Measurements from ENCODE around the gene PLCB4. TPM values are rescaled to one million over a fixed set of nuclear protein-coding genes. Genes with fewer than 3 reads are reported as not detected.
A peak's percentile ranks its signal among the peaks of the same experiment; 100 is the strongest.

The PLCB4 gene
- total RNA-seq, 1 experiment from 2014 or later, result 12.6 TPM

GRCh38 chr20:9398882-9399281 is 330.0 kb downstream of the PLCB4 start (continued):
- TF ChIP-seq NR1H2 (CRISPR knock-in tag; IDR thresholded peaks at IDR 0.05), result no peak

- Mint-ChIP-seq H3K4me1 (peaks cover 12% of the 10 kb centered on the region), H3K27ac (no peak overlapping the region), H3K27me3 (ENCODE audit: low read depth) (no peaks in the 10 kb centered on the region), H3K4me3 (no peak overlapping the region), H3K36me3 (no peaks in the 10 kb centered on the region), H3K9me3 (no peaks in the 10 kb centered on the region)
- DNase-seq (ENCODE audit: low spot score) (no peak), ATAC-seq (peak; percentile 24; the same call in 1 of the 2 replicates)
- CTCF ChIA-PET, result interaction anchor here (1.3 kb wide), 1 partner anchor 640 kb away, joined by 3 read pairs; no protein-coding TSS in a partner anchor
- POLR2A ChIA-PET, result no interaction called here
- no peak for TF ChIP-seq NFYB (CRISPR knock-in tag; conservative IDR thresholded peaks at IDR 0.05; ENCODE audit: low read depth)
- TF ChIP-seq ZNF671 (CRISPR knock-in tag; IDR thresholded peaks at IDR 0.05), result no peak
- TF ChIP-seq ZNF425 (CRISPR knock-in tag; conservative IDR thresholded peaks at IDR 0.05), result no peak
- no peak for TF ChIP-seq ZNF219 (CRISPR knock-in tag; IDR thresholded peaks at IDR 0.05; ENCODE audit: borderline replicate concordance)
- TF ChIP-seq GABPB1 (CRISPR knock-in tag; IDR thresholded peaks at IDR 0.05), result no peak
- no peak for TF ChIP-seq IRF1 (CRISPR knock-in tag; IDR thresholded peaks at IDR 0.05)
- TF ChIP-seq FOXJ3 (CRISPR knock-in tag; IDR thresholded peaks at IDR 0.05; ENCODE audit: borderline replicate concordance), result no peak
- no peak for TF ChIP-seq ZNF396 (CRISPR knock-in tag; IDR thresholded peaks at IDR 0.05; ENCODE audit: borderline replicate concordance)
- no peak for TF ChIP-seq PRDM15 (CRISPR knock-in tag; IDR thresholded peaks at IDR 0.05)
- TF ChIP-seq ESRRA (CRISPR knock-in tag; IDR thresholded peaks at IDR 0.05; ENCODE audit: borderline replicate concordance), result no peak
- no peak for TF ChIP-seq MLX (CRISPR knock-in tag; IDR thresholded peaks at IDR 0.05)
- TF ChIP-seq E2F4 (CRISPR knock-in tag; IDR thresholded peaks at IDR 0.05; ENCODE audit: borderline replicate concordance, low read depth), result no peak
- TF ChIP-seq ZBTB21 (CRISPR knock-in tag; IDR thresholded peaks at IDR 0.05; ENCODE audit: borderline replicate concordance), result no peak
- TF ChIP-seq PRRX2 (CRISPR knock-in tag; IDR thresholded peaks at IDR 0.05), result no peak
- no peak for TF ChIP-seq USF2 (CRISPR knock-in tag; IDR thresholded peaks at IDR 0.05)
- TF ChIP-seq ZNF423 (CRISPR knock-in tag; IDR thresholded peaks at IDR 0.05), result no peak
Measured at GRCh38 chr20:9399322-9399721, 330.4 kb downstream of the PLCB4 start.

Measured in WTC11 (cell line).